Esophagus muscularis mucosa (tissue), 4 donors: ENCODE data around the gene UQCRC2.

Experiments used
- CTCF ChIP-seq, 3 experiments: fragments of 200-600 bp in 2 of 3; fragments of 450-650 bp in 1 of 3; sonication (generic) in 2 of 3; IDR thresholded peaks; one replicate each; pipeline ENCODE4 v1.5.1; 2017 to 2019; ENCODE audit warnings: antibody characterized with exemption in 3 of 3, mild to moderate bottlenecking in 2 of 3, moderate library complexity in 1 of 3
- EP300 ChIP-seq: sonication (generic); formaldehyde crosslinking; IDR thresholded peaks from one replicate; pipeline ENCODE4 v1.6.1; 2017; ENCODE audit warnings: antibody characterized with exemption
- POLR2A ChIP-seq: fragments of 450-650 bp; IDR thresholded peaks from one replicate; pipeline ENCODE4 v1.6.1; 2017; ENCODE audit warnings: antibody characterized with exemption, moderate library complexity, mild to moderate bottlenecking, low read depth

DNA sequence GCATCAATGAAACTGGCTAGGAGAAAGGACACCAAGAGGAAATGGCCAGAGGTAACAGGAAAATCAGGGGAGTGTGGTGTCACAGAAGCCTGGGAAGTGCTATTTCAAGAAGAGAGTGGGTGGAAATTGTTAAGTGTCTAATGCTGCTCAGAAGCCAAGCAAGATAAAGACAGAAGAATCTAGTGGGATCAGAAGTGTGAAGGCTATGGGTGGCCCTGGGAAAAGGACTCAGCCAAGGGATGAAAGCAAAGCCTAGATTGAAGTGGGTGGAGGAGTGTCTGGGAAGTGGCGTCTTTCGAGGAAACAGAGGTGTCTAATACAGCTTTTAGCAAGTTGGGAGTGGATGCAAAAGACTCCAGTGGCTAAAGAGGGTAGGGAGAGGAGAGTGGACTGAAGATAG, 34.3 kb downstream of the UQCRC2 start:
- TF ChIP-seq EP300 (no peak), POLR2A (no peak), CTCF (IDR thresholded peaks at IDR 0.05) (no peak)
